Measurements from ENCODE around the gene RNF38. TPM values are rescaled to one million over a fixed set of nuclear protein-coding genes. Genes with fewer than 3 reads are reported as not detected.
A peak's percentile ranks its signal among the peaks of the same experiment; 100 is the strongest.
"Not testable (repeated sequence)": the region's sequence is repeated elsewhere in the genome, so short reads cannot be mapped to it uniquely, and the experiment has no call there.

The RNF38 gene
- total RNA-seq, 2 donors from 2014 or later = 31.0 to 40.5 TPM

DNA sequence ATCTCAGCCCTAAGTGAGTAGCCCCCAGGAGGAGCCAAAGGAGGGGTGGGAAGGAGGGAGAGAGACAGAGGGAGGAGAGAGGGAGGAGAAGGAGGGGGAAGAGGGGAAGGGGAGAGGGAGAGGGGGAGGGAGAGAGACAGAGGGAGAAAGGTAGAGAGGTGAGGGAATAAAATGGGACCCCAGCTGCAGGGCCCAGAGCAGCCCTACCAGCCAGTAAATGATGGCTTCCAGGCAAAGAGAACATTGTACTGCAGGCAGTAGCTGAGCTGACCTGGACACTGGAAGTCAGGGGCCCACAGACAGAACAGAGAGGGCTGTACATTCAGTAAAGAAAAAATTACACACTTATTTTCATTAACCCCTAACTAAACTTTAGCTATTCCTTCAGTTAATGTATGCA lies 84.0 kb downstream of the RNF38 start:
- intact Hi-C loops (cut with DNase I, micrococcal nuclease) = no loop called here
- DNase-seq (no peak), ATAC-seq (no peak)

DNA sequence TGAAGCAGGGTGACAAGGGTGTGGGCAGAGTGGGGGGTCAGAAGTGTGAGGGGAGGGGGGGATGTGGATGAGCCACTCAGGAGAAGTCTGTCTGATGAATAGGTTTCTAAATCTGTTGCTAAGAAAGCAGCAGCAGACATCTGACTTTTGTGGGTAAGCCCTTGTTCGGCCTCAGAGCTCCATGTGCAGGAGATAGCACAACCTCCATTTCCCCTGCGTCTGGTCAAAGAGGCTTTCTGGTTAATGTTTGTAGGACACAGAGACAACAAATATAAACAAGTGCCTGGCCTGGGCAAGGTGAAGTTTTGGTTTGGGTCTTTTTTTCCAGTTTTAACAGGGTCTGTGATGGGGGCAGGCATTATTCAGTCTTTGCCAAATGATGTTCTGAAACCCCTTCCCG lies 84.8 kb downstream of the RNF38 start:
- ATAC-seq (no peak), DNase-seq (no peak)
- intact Hi-C loops (cut with DNase I, micrococcal nuclease) = no loop called here

DNA sequence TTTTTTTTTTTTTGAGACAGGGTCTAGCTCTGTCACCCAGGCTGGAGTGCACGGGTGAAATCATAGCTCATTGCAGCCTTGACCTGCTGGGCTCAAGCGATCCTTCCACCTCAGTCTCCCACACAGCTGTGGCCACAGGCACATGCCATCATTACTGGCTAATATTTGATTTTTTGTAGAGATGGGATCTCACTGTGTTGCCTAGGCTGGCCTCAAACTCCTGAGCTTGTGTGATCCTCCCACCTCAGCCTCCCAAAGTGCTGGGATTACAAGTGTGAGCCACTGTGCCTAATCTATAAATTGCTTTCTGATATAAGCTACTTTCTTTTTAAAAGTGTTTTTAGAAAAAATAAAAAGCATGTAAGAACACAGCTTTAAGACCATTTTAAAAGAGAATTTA lies 85.3 kb downstream of the RNF38 start:
- no peak for DNase-seq
- ATAC-seq = no peak
- intact Hi-C loops (cut with DNase I, micrococcal nuclease) = no loop called here

- DNase-seq (peak; percentile 34 to 49), ATAC-seq (peak; percentile 92)
- intact Hi-C loops (cut with DNase I, micrococcal nuclease) = no loop called here
Measured at GRCh38 chr9:36306471-36307306, 93.4 kb downstream of the RNF38 start.

- intact Hi-C loops (cut with DNase I, micrococcal nuclease); ATAC-seq; DNase-seq: not testable (repeated sequence)
Measured at GRCh38 chr9:36304366-36304765, 95.7 kb downstream of the RNF38 start.

DNA sequence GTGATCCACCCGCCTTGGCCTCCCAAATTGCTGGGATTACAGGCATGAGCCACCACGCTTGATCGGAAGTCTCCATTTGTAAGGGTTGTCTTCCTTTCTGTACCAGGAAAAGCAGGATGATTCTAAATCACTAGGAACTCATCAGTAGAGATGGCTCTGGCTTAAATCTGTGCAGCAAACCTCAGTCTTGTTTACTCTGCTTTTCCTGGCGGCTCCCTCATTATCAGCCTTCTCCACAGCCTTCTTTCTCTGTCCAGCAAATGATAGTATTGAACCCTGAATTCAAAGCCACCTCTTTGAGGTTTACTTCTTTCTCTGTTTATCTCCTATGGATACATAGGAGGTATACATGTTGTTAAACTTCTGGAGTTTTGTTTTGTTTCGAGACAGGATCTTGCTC lies 98.8 kb downstream of the RNF38 start:
- ATAC-seq (no peak), DNase-seq (no peak)
- intact Hi-C loops (cut with DNase I, micrococcal nuclease) = no loop called here

- no peak for DNase-seq
- intact Hi-C loops (cut with DNase I, micrococcal nuclease) = no loop called here
- ATAC-seq = no peak
Measured at GRCh38 chr9:36298566-36298965, 101.5 kb downstream of the RNF38 start.

DNA sequence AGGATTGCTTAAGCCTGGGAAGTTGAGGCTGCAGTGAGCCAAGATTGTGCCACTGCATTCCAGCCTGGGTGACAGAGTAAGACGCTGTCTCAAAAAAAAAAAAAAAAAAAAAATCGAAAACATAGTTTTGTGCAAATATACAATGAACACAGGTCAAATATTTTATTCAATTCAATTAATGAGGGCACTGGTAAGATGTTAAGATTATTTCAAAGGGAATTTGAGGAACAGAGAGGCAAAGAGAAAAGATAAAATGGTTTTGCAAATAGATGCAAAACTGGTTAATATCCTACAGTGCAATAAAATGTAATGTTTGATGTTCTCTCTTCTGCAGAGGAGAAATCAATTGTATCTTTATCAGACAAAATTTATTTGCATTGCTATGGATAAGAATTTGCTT lies 102.3 kb downstream of the RNF38 start:
- DNase-seq (no peak), ATAC-seq (no peak)
- intact Hi-C loops (cut with DNase I, micrococcal nuclease) = no loop called here

DNA sequence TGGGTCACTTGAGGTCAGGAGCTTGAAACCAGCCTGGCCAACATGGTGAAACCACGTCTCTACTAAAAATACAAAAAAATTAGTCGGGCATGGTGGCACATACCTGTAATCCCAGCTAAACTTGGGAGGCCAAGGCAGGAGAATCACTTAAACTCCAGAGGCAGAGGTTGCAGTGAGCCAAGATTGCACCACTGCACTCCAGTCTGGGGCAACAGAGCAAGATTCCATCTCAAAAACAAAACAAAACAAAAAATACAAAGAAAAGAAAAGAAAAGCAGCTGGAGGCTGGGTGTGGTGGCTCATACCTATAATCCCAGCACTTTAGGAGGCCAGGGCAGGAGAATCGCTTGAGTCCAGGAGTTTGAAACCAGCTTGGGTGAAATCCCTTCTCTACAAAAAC lies 105.1 kb downstream of the RNF38 start:
- intact Hi-C loops (cut with DNase I, micrococcal nuclease); DNase-seq; ATAC-seq: not testable (repeated sequence)

DNA sequence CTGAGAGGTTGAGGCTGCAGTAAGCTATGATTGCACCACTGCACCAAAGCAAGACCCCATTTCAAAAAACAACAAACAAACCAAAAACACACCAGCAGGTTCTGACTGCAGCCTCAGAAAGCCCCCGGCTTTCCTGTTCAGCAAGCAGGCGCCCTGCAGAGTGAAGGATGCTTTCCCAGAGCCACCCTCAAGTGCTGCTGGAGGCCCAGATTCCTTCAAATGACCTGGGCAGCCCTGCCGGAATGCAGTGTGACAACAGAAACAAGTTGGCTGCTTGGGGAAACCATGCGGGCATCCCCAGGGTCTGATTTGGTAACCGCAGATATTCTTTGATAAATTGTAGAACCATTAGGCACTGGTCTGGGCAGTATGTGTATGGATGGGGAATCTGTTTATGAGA lies 106.2 kb downstream of the RNF38 start:
- no peak for DNase-seq
- intact Hi-C loops (cut with DNase I, micrococcal nuclease) = no loop called here
- ATAC-seq = no peak

DNA sequence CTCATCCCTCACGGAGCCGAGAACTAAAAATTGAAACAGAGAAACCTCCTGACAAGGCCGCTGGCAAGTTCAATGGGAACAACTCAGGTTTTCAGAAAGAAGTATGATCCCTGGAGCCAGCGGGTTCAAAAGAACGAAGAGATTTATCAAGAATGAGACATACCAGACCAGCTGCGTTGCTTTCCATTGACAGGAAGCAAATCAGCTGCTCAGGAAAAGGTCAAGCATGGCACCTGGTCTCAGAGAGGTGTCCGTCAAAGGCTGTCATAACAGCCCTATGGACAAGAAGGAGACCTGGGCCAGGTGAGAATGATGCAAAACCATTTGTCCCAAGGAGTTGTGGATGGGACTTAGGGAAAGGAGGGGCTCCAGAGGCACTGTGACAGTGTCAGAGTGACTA lies 106.9 kb downstream of the RNF38 start:
- intact Hi-C loops (cut with DNase I, micrococcal nuclease) = no loop called here
- DNase-seq (no peak), ATAC-seq (no peak)

GRCh38 chr9:36292641-36293040 lies 107.4 kb downstream of the RNF38 start:
- ATAC-seq = no peak
- intact Hi-C loops (cut with DNase I, micrococcal nuclease) = no loop called here
- DNase-seq = no peak

DNA sequence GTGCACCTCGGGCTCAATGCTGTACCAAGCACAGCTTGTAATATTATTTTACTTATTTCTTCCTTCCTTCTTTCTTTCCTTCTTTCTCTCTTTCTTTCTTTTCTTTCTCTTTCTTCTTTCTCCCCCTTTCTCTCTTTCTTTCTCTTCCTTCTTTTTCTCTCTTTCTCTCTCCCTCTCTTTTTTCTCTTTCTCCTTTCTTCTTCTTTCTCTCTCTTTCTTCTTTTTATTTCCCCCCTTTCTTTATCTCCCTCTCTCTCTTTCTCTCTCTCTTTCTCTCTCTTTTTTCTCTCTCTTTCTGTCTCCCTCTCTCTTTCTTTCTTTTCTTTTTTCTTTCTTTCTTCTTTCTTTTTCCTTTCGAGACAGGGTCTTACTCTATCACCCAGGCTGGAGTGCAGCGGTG lies 109.1 kb downstream of the RNF38 start:
- intact Hi-C loops (cut with DNase I, micrococcal nuclease) = no loop called here
- ATAC-seq (no peak), DNase-seq (no peak)

DNA sequence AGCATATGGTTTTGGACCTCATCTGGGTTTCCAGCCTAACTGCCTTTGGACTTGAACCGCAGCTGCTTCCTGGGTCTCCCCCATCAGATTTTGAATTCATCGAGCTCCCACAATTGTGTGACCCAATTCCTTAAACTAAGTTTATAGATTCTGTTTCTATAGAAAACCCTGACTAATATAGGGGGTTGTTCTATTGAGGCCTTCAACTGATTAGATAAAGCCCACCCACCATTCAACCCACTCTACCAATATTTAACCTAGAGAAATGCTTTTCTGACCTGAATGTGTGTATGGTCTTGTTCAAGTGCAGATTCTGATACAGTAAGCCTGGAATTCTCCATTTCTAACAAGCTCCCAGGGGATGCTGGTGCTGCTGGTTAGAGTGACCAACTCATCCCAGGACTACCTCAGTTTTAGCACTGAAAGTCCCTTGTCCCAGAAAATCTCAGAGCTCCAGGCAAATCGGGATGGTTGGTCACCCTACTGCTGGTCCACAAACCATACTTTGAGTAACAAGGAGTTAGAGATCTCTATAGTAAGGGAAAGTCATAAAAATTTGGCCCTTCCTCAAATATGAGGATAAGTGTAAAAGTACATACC lies 110.1 kb downstream of the RNF38 start:
- ATAC-seq = no peak
- no peak for DNase-seq
- intact Hi-C loops (cut with DNase I, micrococcal nuclease) = no loop called here

DNA sequence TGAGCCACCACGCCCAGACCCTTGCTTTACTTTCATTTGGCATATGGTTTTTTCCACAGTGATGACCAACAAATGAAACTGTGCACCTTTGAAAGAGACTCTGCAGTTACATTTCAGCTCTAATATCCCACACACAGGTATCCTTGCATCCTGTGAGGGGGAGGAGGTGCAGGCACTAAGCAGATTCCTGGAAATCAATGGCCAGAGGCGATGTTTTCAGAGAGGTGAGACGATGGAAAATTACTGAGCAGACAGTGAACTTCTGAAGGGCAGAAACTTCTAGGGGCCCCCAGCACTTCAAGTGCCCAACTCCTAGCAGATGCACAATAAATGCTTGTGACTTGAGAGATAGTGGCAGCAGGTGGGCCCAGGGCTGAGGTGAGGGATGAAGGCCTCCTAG lies 112.0 kb downstream of the RNF38 start:
- DNase-seq (no peak), ATAC-seq (no peak)
- intact Hi-C loops (cut with DNase I, micrococcal nuclease) = no loop called here

Other genes starting within 250 kb of the RNF38 start
- gene CCIN, start 230.9 kb downstream of the RNF38 start, total RNA-seq = under 1 TPM in 1 of 2 donors, not detected in 1; 0.25 TPM
- 100 to 1,000 TPM; 200 to 205 TPM for gene CLTA, start 209.3 kb downstream of the RNF38 start, total RNA-seq
- 100 to 1,000 TPM in 1 of 2 donors, 10 to 100 TPM in 1; 94.0 to 196 TPM for gene GNE, start 141.8 kb downstream of the RNF38 start, total RNA-seq
- gene MELK, start 172.6 kb upstream of the RNF38 start, total RNA-seq = 1 to 10 TPM; 5.2 to 9.9 TPM